Nephron (organoid): ENCODE results near the gene EPHB2.
A peak's percentile ranks its signal among the peaks of the same experiment; 100 is the strongest.

ENCODE experiments used
- H3K27ac Mint-ChIP-seq, 3 experiments: 2 replicates each; pipeline ENCODE4 v1.8.0; 2020; ENCODE audit warnings: mixed read lengths in 3 of 3, mild to moderate bottlenecking in 2 of 3, moderate library complexity in 1 of 3
- H3K27me3 Mint-ChIP-seq: 2 replicates; pipeline ENCODE4 v1.8.0; 2021; ENCODE audit warnings: low read depth, mild to moderate bottlenecking, moderate library complexity, mixed read lengths
- H3K36me3 Mint-ChIP-seq: 2 replicates; pipeline ENCODE4 v1.8.0; 2020; ENCODE audit warnings: low read depth, mixed read lengths
- H3K4me1 Mint-ChIP-seq: 2 replicates; pipeline ENCODE4 v1.8.0; 2020; ENCODE audit warnings: mixed read lengths
- H3K4me3 Mint-ChIP-seq, 3 experiments: 2 replicates each; pipeline ENCODE4 v1.8.0; 2020; ENCODE audit warnings: mild to moderate bottlenecking in 3 of 3, mixed read lengths in 3 of 3, moderate library complexity in 2 of 3
- H3K9me3 Mint-ChIP-seq: 2 replicates; pipeline ENCODE4 v1.8.0; 2020; ENCODE audit warnings: mixed read lengths
- TF ChIP-seq, protein P1 (sequence below), 3 experiments: fragments of 200-600 bp; sonication (generic); IDR thresholded peaks; one replicate each; pipeline ENCODE4 v1.5.0; 2021; ENCODE audit warnings: antibody characterized with exemption in 3 of 3; ENCODE audit not compliant: unreplicated experiment in 3 of 3

Gene EPHB2

DNA sequence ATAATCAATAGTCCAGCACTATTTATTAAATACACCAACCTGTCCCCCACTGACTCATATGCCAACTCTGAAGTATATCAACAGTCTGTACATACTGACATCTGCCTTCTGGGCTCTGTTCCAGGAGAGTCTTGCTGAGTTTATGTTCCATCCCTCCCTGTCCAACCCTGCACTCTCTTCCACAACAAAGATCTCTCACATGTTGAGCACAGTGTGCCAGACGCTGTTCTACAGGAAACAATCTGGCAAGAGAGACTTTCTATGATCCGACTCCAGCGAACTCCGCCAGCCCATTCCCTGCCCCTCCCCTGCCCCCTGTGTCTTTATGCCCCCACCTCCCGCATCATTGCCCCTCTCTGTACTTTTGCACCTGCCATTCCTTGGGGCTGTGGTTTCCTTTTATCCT lies 258.7 kb downstream of the EPHB2 start:
- H3K36me3 Mint-ChIP-seq = no peaks in the 10 kb centered on the region
- H3K4me1 Mint-ChIP-seq = peaks cover 30% of the 10 kb centered on the region
- peaks cover 23% of the 10 kb centered on the region for H3K27me3 Mint-ChIP-seq
- peak overlapping the region in 2 of 3 experiments; percentile 27 to 51 for H3K27ac Mint-ChIP-seq
- TF ChIP-seq, protein P1, sequence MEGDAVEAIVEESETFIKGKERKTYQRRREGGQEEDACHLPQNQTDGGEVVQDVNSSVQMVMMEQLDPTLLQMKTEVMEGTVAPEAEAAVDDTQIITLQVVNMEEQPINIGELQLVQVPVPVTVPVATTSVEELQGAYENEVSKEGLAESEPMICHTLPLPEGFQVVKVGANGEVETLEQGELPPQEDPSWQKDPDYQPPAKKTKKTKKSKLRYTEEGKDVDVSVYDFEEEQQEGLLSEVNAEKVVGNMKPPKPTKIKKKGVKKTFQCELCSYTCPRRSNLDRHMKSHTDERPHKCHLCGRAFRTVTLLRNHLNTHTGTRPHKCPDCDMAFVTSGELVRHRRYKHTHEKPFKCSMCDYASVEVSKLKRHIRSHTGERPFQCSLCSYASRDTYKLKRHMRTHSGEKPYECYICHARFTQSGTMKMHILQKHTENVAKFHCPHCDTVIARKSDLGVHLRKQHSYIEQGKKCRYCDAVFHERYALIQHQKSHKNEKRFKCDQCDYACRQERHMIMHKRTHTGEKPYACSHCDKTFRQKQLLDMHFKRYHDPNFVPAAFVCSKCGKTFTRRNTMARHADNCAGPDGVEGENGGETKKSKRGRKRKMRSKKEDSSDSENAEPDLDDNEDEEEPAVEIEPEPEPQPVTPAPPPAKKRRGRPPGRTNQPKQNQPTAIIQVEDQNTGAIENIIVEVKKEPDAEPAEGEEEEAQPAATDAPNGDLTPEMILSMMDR (IDR thresholded peaks at IDR 0.05; ENCODE audit: unreplicated experiment in 3 of 3) = no peak
- H3K4me3 Mint-ChIP-seq = no peak overlapping the region
- H3K9me3 Mint-ChIP-seq = peaks cover 11% of the 10 kb centered on the region

DNA sequence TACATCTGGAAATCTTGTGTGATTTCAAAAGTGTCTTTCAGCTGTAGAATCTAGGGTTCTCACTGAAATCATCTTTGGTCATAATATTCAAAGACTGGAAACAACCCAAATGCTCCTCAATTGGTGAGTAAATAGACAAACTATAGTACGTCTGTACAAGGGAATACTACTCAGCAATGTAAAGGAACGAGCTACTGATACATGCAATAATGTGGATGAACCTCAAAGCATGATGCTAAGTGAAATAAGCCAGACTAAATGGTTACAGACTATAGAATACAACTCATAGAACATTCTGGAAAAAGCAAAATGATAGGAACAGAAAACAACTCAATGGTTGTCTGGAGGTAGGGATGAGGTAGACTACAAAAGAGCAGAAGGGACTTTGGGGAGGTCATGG lies 259.5 kb downstream of the EPHB2 start:
- no peak overlapping the region for H3K4me3 Mint-ChIP-seq
- peaks cover 11% of the 10 kb centered on the region for H3K9me3 Mint-ChIP-seq
- peaks cover 30% of the 10 kb centered on the region for H3K4me1 Mint-ChIP-seq
- H3K27me3 Mint-ChIP-seq = peaks cover 22% of the 10 kb centered on the region
- no peaks in the 10 kb centered on the region for H3K36me3 Mint-ChIP-seq
- no peak overlapping the region for H3K27ac Mint-ChIP-seq
- TF ChIP-seq, protein P1 (IDR thresholded peaks at IDR 0.05; ENCODE audit: unreplicated experiment in 3 of 3) = no peak
